GM23338 (cell line): ENCODE data around the gene FAM13A. TPM values are rescaled to one million over a fixed set of nuclear protein-coding genes. Genes with fewer than 3 reads are reported as not detected.

Experiments used
- ATAC-seq: fragments of 200-7000 bp; cut with Tn5 transposase; 3 replicates; pipeline ENCODE4 v1.9.1; 2020
- DNase-seq: peaks from one replicate; pipeline ENCODE4 v3.0.0-alpha.2; 2015; ENCODE audit warnings: low spot score
- H2AFZ ChIP-seq: fragments of 200-600 bp; sonication (generic); 2 replicates; pipeline ENCODE4 v1.8.0; 2016; ENCODE audit warnings: antibody characterized with exemption, mild to moderate bottlenecking, moderate library complexity
- H3F3A ChIP-seq: fragments of 200-600 bp; sonication (generic); replicated peaks from 2 replicates; pipeline ENCODE4 v1.8.0; 2017; ENCODE audit warnings: antibody characterized with exemption, mixed run types, low read depth
- H3K27ac ChIP-seq: fragments of 200-600 bp; sonication (generic); 2 replicates; pipeline ENCODE4 v1.6.1; 2016; ENCODE audit warnings: low read depth
- H3K27me3 ChIP-seq: fragments of 200-600 bp; sonication (generic); 2 replicates; pipeline ENCODE4 v1.8.0; 2016; ENCODE audit warnings: mild to moderate bottlenecking, mixed run types, moderate library complexity; ENCODE audit not compliant: insufficient read depth
- H3K36me3 ChIP-seq: fragments of 200-600 bp; sonication (generic); 2 replicates; pipeline ENCODE4 v1.8.0; 2016; ENCODE audit warnings: mild to moderate bottlenecking; ENCODE audit not compliant: insufficient read depth
- H3K4me1 ChIP-seq: fragments of 200-600 bp; sonication (generic); 2 replicates; pipeline ENCODE4 v1.8.0; 2016; ENCODE audit warnings: mild to moderate bottlenecking, moderate library complexity; ENCODE audit not compliant: insufficient read depth
- H3K4me2 ChIP-seq: fragments of 200-600 bp; sonication (generic); 2 replicates; pipeline ENCODE4 v1.7.1; 2017; ENCODE audit warnings: mixed run types
- H3K4me3 ChIP-seq: fragments of 200-600 bp; sonication (generic); 2 replicates; pipeline ENCODE4 v1.6.1; 2016; ENCODE audit warnings: mixed run types
- H3K79me2 ChIP-seq: fragments of 200-600 bp; sonication (generic); replicated peaks from 2 replicates; pipeline ENCODE4 v1.8.0; 2017; ENCODE audit warnings: mild to moderate bottlenecking; ENCODE audit not compliant: insufficient read depth
- H3K9me2 ChIP-seq: fragments of 200-600 bp; sonication (generic); 2 replicates; pipeline ENCODE4 v1.8.0; 2017; ENCODE audit not compliant: insufficient read depth
- H4K20me1 ChIP-seq: fragments of 200-600 bp; sonication (generic); replicated peaks from 2 replicates; pipeline ENCODE4 v1.8.0; 2017; ENCODE audit warnings: mild to moderate bottlenecking; ENCODE audit not compliant: insufficient read depth
- H3K27ac Mint-ChIP-seq: 2 replicates; pipeline ENCODE4 v1.8.0; 2020; ENCODE audit warnings: inconsistent platforms, mild to moderate bottlenecking, moderate library complexity, mixed read lengths
- H3K27me3 Mint-ChIP-seq: 3 replicates; pipeline ENCODE4 v1.8.0; 2022; ENCODE audit warnings: low read depth, mild to moderate bottlenecking, moderate library complexity, mixed read lengths, inconsistent platforms; ENCODE audit not compliant: insufficient read depth, poor library complexity
- H3K36me3 Mint-ChIP-seq: 3 replicates; pipeline ENCODE4 v1.8.0; 2021; ENCODE audit warnings: low read depth, mild to moderate bottlenecking, inconsistent platforms, moderate library complexity, mixed read lengths
- H3K4me1 Mint-ChIP-seq: 3 replicates; pipeline ENCODE4 v1.8.0; 2020; ENCODE audit warnings: mild to moderate bottlenecking, inconsistent platforms, mixed read lengths
- H3K4me3 Mint-ChIP-seq: 3 replicates; pipeline ENCODE4 v1.8.0; 2021; ENCODE audit warnings: moderate library complexity, mild to moderate bottlenecking, inconsistent platforms, mixed read lengths
- H3K9me3 Mint-ChIP-seq: 3 replicates; pipeline ENCODE4 v1.8.0; 2020; ENCODE audit warnings: moderate library complexity, mild to moderate bottlenecking, inconsistent platforms, mixed read lengths
- CREB1 ChIP-seq: fragments of 250-450 bp; sonication (Bioruptor Pico); IDR thresholded peaks from 2 replicates; pipeline ENCODE4 v1.5.0; 2020; ENCODE audit warnings: low read depth, mild to moderate bottlenecking, moderate library complexity
- EZH2 ChIP-seq: fragments of 200-600 bp; sonication (generic); IDR thresholded peaks from one replicate; pipeline ENCODE4 v1.8.0; 2017; ENCODE audit warnings: antibody characterized with exemption, mild to moderate bottlenecking, low read depth; ENCODE audit not compliant: unreplicated experiment
- EZH2phosphoT487 ChIP-seq: fragments of 200-600 bp; sonication (generic); IDR thresholded peaks from one replicate; pipeline ENCODE4 v1.8.1; 2018; ENCODE audit warnings: antibody characterized with exemption; ENCODE audit not compliant: unreplicated experiment
- POLR2AphosphoS5 ChIP-seq: IDR thresholded peaks from 2 replicates; pipeline ENCODE4 v1.6.1; 2016; ENCODE audit warnings: antibody characterized with exemption, low read depth
- STAT1 ChIP-seq: IDR thresholded peaks from one replicate; pipeline ENCODE4 v1.6.1; 2016; ENCODE audit warnings: antibody characterized with exemption; ENCODE audit not compliant: unreplicated experiment
- ZNF331 ChIP-seq: fragments of 250-450 bp; sonication (Bioruptor Pico); IDR thresholded peaks from 2 replicates; pipeline ENCODE4 v1.5.0; 2020; ENCODE audit warnings: low read depth, mild to moderate bottlenecking, moderate library complexity
- polyA plus RNA-seq: library from polyadenylated mRNA; unstranded; fragments of >200 nt; fragmentation: Nextera tagmentation; extraction: Ambion mirVana; gene quantifications from 2 replicates; pipeline ENCODE4 v1.2.1, GENCODE V29; 2016
- total RNA-seq: library from RNA; depleted of rRNA; stranded (reverse); fragments of >200 nt; shearing (Covaris generic); gene quantifications from 2 replicates; pipeline ENCODE4 v1.2.3, GENCODE V29; 2014
- TF ChIP-seq, protein P1 (sequence below): fragments of 250-450 bp; sonication (Bioruptor Pico); IDR thresholded peaks from 2 replicates; pipeline ENCODE4 v1.5.0; 2020; ENCODE audit warnings: mild to moderate bottlenecking, moderate library complexity

FAM13A gene
- total and polyA plus RNA-seq, 2 experiments from 2014 or later, result 13.9 to 28.4 TPM

- Histone ChIP-seq H3K9me2 (no peaks in the 10 kb centered on the region), H3K4me3 (no peak overlapping the region), H3K27me3 (no peaks in the 10 kb centered on the region), H4K20me1 (0 out of 2 replicates have a peak, but pooled peaks cover 3% of the 10 kb centered on the region), H2AFZ (no peak overlapping the region), H3K4me1 (peaks cover 28% of the 10 kb centered on the region), H3F3A (no peaks in the 10 kb centered on the region), H3K36me3 (no peaks in the 10 kb centered on the region), H3K79me2 (peaks cover 99% of the 10 kb centered on the region), H3K27ac (no peak overlapping the region), H3K4me2 (no peak overlapping the region)
- Mint-ChIP-seq H3K27me3 (no peaks in the 10 kb centered on the region), H3K36me3 (peaks cover 5% of the 10 kb centered on the region; the same call in 2 of the 3 replicates), H3K4me1 (peaks cover 30% of the 10 kb centered on the region), H3K9me3 (no peaks in the 10 kb centered on the region; the same call in 1 of the 3 replicates), H3K27ac (no peak overlapping the region), H3K4me3 (no peak overlapping the region)
- TF ChIP-seq EZH2, result no peak
- no peak for TF ChIP-seq POLR2AphosphoS5
- TF ChIP-seq STAT1, result no peak
- TF ChIP-seq, protein P1, sequence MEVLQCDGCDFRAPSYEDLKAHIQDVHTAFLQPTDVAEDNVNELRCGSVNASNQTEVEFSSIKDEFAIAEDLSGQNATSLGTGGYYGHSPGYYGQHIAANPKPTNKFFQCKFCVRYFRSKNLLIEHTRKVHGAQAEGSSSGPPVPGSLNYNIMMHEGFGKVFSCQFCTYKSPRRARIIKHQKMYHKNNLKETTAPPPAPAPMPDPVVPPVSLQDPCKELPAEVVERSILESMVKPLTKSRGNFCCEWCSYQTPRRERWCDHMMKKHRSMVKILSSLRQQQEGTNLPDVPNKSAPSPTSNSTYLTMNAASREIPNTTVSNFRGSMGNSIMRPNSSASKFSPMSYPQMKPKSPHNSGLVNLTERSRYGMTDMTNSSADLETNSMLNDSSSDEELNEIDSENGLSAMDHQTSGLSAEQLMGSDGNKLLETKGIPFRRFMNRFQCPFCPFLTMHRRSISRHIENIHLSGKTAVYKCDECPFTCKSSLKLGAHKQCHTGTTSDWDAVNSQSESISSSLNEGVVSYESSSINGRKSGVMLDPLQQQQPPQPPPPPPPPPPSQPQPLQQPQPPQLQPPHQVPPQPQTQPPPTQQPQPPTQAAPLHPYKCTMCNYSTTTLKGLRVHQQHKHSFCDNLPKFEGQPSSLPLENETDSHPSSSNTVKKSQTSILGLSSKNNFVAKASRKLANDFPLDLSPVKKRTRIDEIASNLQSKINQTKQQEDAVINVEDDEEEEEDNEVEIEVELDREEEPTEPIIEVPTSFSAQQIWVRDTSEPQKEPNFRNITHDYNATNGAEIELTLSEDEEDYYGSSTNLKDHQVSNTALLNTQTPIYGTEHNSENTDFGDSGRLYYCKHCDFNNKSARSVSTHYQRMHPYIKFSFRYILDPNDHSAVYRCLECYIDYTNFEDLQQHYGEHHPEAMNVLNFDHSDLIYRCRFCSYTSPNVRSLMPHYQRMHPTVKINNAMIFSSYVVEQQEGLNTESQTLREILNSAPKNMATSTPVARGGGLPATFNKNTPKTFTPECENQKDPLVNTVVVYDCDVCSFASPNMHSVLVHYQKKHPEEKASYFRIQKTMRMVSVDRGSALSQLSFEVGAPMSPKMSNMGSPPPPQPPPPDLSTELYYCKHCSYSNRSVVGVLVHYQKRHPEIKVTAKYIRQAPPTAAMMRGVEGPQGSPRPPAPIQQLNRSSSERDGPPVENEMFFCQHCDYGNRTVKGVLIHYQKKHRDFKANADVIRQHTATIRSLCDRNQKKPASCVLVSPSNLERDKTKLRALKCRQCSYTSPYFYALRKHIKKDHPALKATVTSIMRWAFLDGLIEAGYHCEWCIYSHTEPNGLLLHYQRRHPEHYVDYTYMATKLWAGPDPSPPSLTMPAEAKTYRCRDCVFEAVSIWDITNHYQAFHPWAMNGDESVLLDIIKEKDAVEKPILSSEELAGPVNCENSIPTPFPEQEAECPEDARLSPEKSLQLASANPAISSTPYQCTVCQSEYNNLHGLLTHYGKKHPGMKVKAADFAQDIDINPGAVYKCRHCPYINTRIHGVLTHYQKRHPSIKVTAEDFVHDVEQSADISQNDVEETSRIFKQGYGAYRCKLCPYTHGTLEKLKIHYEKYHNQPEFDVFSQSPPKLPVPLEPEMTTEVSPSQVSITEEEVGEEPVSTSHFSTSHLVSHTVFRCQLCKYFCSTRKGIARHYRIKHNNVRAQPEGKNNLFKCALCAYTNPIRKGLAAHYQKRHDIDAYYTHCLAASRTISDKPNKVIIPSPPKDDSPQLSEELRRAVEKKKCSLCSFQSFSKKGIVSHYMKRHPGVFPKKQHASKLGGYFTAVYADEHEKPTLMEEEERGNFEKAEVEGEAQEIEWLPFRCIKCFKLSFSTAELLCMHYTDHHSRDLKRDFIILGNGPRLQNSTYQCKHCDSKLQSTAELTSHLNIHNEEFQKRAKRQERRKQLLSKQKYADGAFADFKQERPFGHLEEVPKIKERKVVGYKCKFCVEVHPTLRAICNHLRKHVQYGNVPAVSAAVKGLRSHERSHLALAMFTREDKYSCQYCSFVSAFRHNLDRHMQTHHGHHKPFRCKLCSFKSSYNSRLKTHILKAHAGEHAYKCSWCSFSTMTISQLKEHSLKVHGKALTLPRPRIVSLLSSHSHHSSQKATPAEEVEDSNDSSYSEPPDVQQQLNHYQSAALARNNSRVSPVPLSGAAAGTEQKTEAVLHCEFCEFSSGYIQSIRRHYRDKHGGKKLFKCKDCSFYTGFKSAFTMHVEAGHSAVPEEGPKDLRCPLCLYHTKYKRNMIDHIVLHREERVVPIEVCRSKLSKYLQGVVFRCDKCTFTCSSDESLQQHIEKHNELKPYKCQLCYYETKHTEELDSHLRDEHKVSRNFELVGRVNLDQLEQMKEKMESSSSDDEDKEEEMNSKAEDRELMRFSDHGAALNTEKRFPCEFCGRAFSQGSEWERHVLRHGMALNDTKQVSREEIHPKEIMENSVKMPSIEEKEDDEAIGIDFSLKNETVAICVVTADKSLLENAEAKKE (CRISPR knock-in tag), result no peak
- no peak for TF ChIP-seq EZH2phosphoT487
- TF ChIP-seq CREB1, result no peak
- TF ChIP-seq ZNF331 (CRISPR knock-in tag), result no peak
- DNase-seq (no peak), ATAC-seq (no peak)
Observed at GRCh38 chr4:89049853-89050252, 7.1 kb downstream of the FAM13A start.
